Chondrocyte (in vitro differentiated cells): ENCODE measurements around the gene ANKRD6. TPM values are rescaled to one million over a fixed set of nuclear protein-coding genes. Genes with fewer than 3 reads are reported as not detected.

Experiments
- DNase-seq: peaks from one replicate; pipeline ENCODE4 v3.0.0; 2021; ENCODE audit warnings: mixed read lengths, low spot score
- H3K27ac Mint-ChIP-seq: one replicate; pipeline ENCODE4 v1.8.0; 2021; ENCODE audit warnings: mild to moderate bottlenecking, moderate library complexity, mixed read lengths; ENCODE audit not compliant: unreplicated experiment
- H3K27me3 Mint-ChIP-seq: 2 replicates; pipeline ENCODE4 v1.8.0; 2021; ENCODE audit warnings: low read depth, mixed read lengths
- H3K36me3 Mint-ChIP-seq: 2 replicates; pipeline ENCODE4 v1.8.0; 2021; ENCODE audit warnings: low read depth, mixed read lengths
- H3K4me1 Mint-ChIP-seq: 2 replicates; pipeline ENCODE4 v1.8.0; 2021; ENCODE audit warnings: low read depth, mild to moderate bottlenecking, mixed read lengths
- H3K4me3 Mint-ChIP-seq: one replicate; pipeline ENCODE4 v1.8.0; 2021; ENCODE audit warnings: mild to moderate bottlenecking, moderate library complexity, mixed read lengths; ENCODE audit not compliant: unreplicated experiment
- H3K9me3 Mint-ChIP-seq: 2 replicates; pipeline ENCODE4 v1.8.0; 2021; ENCODE audit warnings: low read depth, mixed read lengths
- CTCF ChIP-seq: fragments of 200-600 bp; sonication (generic); IDR thresholded peaks from 2 replicates; pipeline ENCODE4 v1.5.0; 2021; ENCODE audit warnings: antibody characterized with exemption, mild to moderate bottlenecking, moderate library complexity
- total RNA-seq: library from RNA; stranded (reverse); gene quantifications from 3 replicates; pipeline ENCODE4 v1.2.1, GENCODE V29; 2021

Gene ANKRD6
- total RNA-seq, 1 donor from 2014 or later = 31.3 TPM

DNA sequence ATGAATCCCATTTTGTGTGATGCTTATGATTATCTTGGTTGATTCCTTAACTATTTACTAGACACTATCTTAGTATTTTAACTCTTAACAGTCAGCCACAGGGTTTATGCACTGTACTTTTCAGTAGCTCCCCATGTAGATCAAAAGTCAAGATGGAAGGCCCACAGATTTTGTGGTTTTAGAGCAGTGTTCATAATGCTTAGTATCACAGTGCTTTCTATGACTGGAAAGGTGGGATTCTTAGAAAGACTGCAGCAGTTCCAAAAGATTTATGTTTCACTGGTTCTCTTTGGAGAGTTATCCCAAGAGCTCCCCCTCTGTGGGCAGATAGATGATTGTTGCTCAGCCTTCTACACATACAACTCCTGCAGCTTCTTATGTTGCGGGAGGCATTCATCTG, 34.5 kb downstream of the ANKRD6 start:
- no peak overlapping the region for H3K4me3 Mint-ChIP-seq
- H3K27ac Mint-ChIP-seq = no peak overlapping the region
- DNase-seq = no peak
- no peak for TF ChIP-seq CTCF
- no peaks in the 10 kb centered on the region for H3K9me3 Mint-ChIP-seq
- no peaks in the 10 kb centered on the region for H3K27me3 Mint-ChIP-seq
- H3K4me1 Mint-ChIP-seq = peaks cover 10% of the 10 kb centered on the region
- H3K36me3 Mint-ChIP-seq = no peaks in the 10 kb centered on the region

GRCh38 chr6:89468998-89469397, 36.0 kb downstream of the ANKRD6 start:
- no peak overlapping the region for H3K27ac Mint-ChIP-seq
- H3K9me3 Mint-ChIP-seq = no peaks in the 10 kb centered on the region

DNA sequence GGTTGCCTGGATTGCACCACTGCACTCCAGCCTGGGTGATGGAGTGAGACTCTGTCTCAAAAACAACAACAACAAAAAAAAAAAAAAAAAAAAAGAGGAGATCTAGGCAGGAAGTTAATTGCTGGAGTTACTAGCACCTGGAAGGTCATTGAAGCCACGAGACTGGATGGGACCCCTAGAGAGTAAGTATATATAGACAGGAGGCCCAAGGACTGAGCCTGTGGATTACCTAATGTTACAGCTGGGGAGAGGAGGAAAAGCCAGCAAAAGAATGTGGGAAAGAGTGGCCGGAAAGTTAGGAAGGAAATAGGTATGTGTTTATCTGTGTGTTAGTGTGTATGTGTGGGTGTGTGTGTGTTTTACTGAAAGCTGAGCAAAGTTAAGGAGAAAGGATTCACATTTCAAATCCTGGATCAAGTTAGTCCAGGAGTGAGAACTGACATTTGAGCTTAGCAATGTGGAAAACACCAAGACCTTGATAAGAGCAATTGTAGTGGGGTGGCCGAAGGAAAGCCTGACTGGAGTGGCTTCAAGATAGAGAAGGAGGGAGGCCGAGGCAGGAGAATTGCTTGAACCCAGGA, 38.4 kb downstream of the ANKRD6 start:
- no peak for DNase-seq
- Mint-ChIP-seq H3K27me3 (no peaks in the 10 kb centered on the region), H3K36me3 (no peaks in the 10 kb centered on the region), H3K9me3 (no peaks in the 10 kb centered on the region), H3K4me1 (peaks cover 29% of the 10 kb centered on the region), H3K27ac (no peak overlapping the region), H3K4me3 (no peak overlapping the region)
- no peak for TF ChIP-seq CTCF

More at GRCh38 chr6:89468998-89469397, 36.0 kb downstream of the ANKRD6 start:
- no peak for DNase-seq
- Mint-ChIP-seq H3K4me1 (peaks cover 11% of the 10 kb centered on the region), H3K27me3 (no peaks in the 10 kb centered on the region), H3K36me3 (no peaks in the 10 kb centered on the region), H3K4me3 (no peak overlapping the region)
- no peak for TF ChIP-seq CTCF

GRCh38 chr6:89475101-89475500, 42.1 kb downstream of the ANKRD6 start:
- H3K4me3 Mint-ChIP-seq = no peak overlapping the region
- no peaks in the 10 kb centered on the region for H3K36me3 Mint-ChIP-seq
- peaks cover 23% of the 10 kb centered on the region for H3K4me1 Mint-ChIP-seq
- H3K27me3 Mint-ChIP-seq = no peaks in the 10 kb centered on the region
- no peaks in the 10 kb centered on the region for H3K9me3 Mint-ChIP-seq
- DNase-seq = no peak
- H3K27ac Mint-ChIP-seq = peak overlapping the region; percentile 24
- no peak for TF ChIP-seq CTCF

GRCh38 chr6:89475634-89476033, 42.7 kb downstream of the ANKRD6 start:
- no peaks in the 10 kb centered on the region for H3K9me3 Mint-ChIP-seq
- H3K27me3 Mint-ChIP-seq = no peaks in the 10 kb centered on the region
- no peak for DNase-seq
- peak overlapping the region; percentile 24 for H3K27ac Mint-ChIP-seq
- H3K4me3 Mint-ChIP-seq = no peak overlapping the region
- no peaks in the 10 kb centered on the region for H3K36me3 Mint-ChIP-seq
- no peak for TF ChIP-seq CTCF
- H3K4me1 Mint-ChIP-seq = peaks cover 25% of the 10 kb centered on the region
